Measurements from ENCODE around the gene CCR6. TPM values are rescaled to one million over a fixed set of nuclear protein-coding genes. Genes with fewer than 3 reads are reported as not detected.

CCR6 gene
- total RNA-seq, 2 donors from 2014 or later: 57.4 to 60.5 TPM

DNA sequence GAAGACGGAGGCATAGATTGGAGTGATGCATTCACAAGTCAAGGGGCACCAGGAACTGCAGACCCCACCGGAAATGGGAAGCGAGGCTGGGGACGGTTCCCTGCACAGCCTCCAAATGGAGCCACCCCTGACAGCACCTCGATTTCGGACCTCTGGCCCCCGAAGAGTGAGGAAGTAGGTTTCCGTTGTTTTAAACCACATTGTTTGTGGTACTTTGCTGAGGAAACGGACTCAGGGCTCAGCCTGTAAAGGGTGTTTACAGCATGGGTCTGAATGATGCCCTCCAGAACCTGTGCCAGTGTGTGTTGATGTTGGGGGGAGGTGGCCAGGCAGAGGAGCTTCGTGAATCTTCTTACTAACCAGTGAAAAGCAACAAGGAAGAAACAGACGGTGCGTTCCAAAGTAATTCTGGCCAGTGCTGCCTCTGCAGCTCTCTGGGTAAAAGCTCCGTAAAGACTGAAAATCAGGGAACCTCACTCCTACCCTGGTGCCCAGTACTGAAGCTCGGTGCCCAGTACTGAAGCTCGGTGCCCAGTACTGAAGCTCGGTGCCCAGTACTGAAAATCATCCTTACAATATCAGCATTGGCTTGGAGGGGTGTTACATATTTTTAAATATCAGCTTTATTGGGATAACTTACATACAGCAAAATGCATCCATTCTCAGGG, 30.1 kb upstream of the CCR6 start:
- ATAC-seq: no peak
- Mint-ChIP-seq H3K27me3 (no peaks in the 10 kb centered on the region), H3K36me3 (ENCODE audit: low read depth) (no peaks in the 10 kb centered on the region), H3K27ac (peak overlapping the region; percentile 100), H3K4me3 (peak overlapping the region; percentile 90), H3K4me1 (peaks cover 53% of the 10 kb centered on the region)
- no peaks in the 10 kb centered on the region for H3K9me3 ChIP-seq (ENCODE audit: control insufficient read depth, low read length, poor library complexity, severe bottlenecking)
- DNase-seq: no peak

DNA sequence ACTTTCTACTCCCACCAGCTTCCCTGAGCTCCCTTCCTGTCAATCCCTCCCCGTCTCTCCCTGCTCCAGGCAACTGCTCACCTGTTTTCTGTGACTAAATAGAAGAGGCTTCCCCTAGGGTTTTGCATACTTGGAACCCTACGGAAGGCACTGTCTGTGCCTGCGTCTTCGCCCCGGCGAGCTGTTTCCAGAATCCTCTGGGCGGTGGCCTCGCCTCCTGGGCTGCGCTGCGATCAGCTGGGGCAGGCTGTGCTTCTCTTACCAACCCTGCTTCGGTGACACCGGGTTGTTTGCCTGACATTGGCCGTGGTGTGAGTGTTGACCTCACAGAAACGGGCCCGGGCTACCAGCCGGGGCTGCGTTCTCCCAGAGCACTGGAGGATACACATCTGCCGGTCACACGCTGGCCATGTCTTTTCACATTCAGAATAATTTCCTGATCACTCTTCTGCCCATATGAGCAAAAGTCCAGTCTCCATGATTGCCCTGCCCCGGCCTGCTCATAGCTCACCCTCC, 29.4 kb upstream of the CCR6 start:
- peak overlapping the region; percentile 100 for H3K27ac Mint-ChIP-seq

DNA sequence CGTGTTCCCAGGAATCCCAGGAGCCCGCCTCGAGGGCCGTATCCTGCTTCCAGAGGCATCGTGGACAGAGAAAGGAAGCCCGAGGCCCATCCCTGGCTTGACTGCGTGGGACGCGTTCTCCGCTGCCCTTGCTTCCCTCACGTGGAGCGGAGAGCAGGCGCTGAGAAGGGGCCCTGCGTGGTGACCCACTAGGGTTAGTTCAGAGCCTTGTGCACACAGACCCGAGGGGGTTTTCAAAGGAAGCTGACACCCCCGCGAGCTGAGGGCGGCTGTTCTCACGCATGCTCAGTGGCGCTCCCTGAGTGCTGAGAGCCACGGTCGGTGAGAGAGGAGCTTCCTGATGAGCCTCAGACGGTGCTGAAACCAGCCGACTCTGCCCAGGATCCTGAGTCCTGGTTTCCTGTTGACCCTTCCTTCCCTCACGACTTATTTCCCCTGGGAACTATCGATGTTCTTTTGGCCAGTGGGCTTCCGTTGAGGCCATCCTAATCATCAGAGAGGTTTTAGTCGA, 28.9 kb upstream of the CCR6 start:
- H3K9me3 ChIP-seq (ENCODE audit: control insufficient read depth, low read length, poor library complexity, severe bottlenecking): no peaks in the 10 kb centered on the region
- Mint-ChIP-seq H3K27ac (peak overlapping the region; percentile 100), H3K4me1 (peaks cover 62% of the 10 kb centered on the region), H3K36me3 (ENCODE audit: low read depth) (no peaks in the 10 kb centered on the region), H3K4me3 (peak overlapping the region; percentile 90), H3K27me3 (no peaks in the 10 kb centered on the region)
- ATAC-seq (peak; percentile 59), DNase-seq (peak; percentile 72 to 86 (median 73))

More for the DNA sequence above, 29.4 kb upstream of the CCR6 start:
- no peak for ATAC-seq
- H3K4me3 Mint-ChIP-seq: peak overlapping the region; percentile 90
- H3K36me3 Mint-ChIP-seq (ENCODE audit: low read depth): no peaks in the 10 kb centered on the region
- no peaks in the 10 kb centered on the region for H3K27me3 Mint-ChIP-seq
- H3K9me3 ChIP-seq (ENCODE audit: control insufficient read depth, low read length, poor library complexity, severe bottlenecking): no peaks in the 10 kb centered on the region
- no peak for DNase-seq
- peaks cover 57% of the 10 kb centered on the region for H3K4me1 Mint-ChIP-seq

DNA sequence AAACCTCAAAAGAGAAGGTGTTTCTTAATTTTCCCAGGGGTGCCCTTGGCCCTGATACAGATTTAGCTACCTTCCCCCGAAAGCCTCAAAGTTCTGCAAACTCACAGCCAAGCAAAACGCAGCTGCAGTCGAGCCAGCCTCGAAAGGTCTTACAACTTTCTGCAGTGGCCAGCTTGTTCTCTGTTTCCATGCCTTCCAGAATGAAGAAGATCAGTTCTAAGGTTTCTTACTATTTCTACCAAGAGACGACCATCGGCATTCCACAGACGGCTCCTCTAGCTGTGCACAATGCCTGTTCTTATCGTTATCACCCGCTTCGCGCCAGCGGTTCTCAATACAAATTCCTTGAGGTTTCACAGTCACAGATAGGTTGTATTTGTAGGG, 28.5 kb upstream of the CCR6 start:
- ATAC-seq (no peak), DNase-seq (no peak)
- H3K9me3 ChIP-seq (ENCODE audit: control insufficient read depth, low read length, poor library complexity, severe bottlenecking): no peaks in the 10 kb centered on the region
- Mint-ChIP-seq H3K36me3 (ENCODE audit: low read depth) (no peaks in the 10 kb centered on the region), H3K4me3 (peak overlapping the region; percentile 90), H3K27me3 (no peaks in the 10 kb centered on the region), H3K4me1 (peaks cover 65% of the 10 kb centered on the region), H3K27ac (peak overlapping the region; percentile 100)

DNA sequence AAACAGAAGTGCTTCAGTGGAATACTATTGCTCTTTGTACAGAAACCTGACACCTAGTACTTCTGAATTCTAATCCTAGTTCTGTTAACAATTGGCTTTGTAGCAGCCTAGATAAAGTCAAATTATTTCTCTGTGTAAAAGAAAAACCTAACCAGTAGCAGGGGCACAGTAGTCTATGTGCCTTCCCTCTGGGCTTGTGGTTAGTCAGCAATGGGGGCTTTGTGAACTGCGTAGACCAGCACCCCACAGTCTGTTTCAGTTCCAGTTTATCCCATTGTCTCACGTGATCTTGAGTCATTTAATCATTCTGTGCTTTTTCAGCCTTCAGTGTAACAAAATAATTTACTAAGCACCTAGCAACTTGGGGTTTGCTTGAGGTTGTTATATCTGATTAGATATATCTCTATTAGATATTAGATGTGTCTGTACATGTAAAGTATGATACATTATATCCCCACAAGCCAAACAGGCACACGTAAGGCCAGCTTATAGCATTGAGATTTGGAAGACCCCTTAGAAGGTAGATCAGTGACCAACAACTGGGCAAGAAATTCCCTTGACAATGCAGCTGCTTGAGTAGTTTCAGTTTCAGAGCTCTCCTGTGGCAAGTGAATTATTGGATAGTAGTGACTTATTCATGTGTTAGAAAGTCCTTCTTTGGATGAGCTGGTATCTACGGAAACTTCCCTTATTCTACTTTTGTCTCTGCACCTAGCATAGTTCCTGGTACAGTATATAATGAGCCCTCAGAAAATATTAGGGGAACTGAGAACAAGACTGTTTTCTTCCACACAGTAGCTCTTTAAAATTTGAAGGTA, 27.9 kb upstream of the CCR6 start:
- H3K4me3 Mint-ChIP-seq: peak overlapping the region; percentile 90
- peak; percentile 24 for ATAC-seq
- DNase-seq: peak in 1 of 3 donors; percentile 44

DNA sequence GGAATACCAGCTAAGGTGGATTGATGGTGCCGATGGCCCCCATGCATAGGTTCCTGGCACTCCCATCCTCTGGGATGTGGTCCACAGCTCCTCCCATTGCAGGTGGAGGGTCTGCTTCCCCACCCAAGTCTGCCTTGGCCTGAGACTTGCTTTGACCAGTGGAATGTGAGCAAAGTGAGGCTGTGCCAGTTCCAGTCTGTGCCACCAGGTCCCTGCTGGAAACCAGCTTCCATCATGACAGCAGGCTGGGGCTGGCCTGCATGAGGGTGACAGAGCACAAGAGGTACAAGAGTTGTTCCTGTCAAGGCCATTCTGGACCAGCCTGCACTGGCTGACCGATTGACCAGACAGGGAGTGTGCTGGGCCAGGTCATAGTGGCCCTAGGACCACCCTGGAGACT, 27.0 kb upstream of the CCR6 start:
- no peaks in the 10 kb centered on the region for H3K36me3 Mint-ChIP-seq (ENCODE audit: low read depth)
- peaks cover 62% of the 10 kb centered on the region for H3K4me1 Mint-ChIP-seq
- ATAC-seq (no peak), DNase-seq (no peak)
- H3K9me3 ChIP-seq (ENCODE audit: control insufficient read depth, low read length, poor library complexity, severe bottlenecking): no peaks in the 10 kb centered on the region
- peak overlapping the region; percentile 100 for H3K27ac Mint-ChIP-seq
- no peaks in the 10 kb centered on the region for H3K27me3 Mint-ChIP-seq
- no peak overlapping the region for H3K4me3 Mint-ChIP-seq

More for the DNA sequence above, 27.9 kb upstream of the CCR6 start:
- no peaks in the 10 kb centered on the region for H3K27me3 Mint-ChIP-seq
- H3K4me1 Mint-ChIP-seq: peaks cover 66% of the 10 kb centered on the region
- no peaks in the 10 kb centered on the region for H3K9me3 ChIP-seq (ENCODE audit: control insufficient read depth, low read length, poor library complexity, severe bottlenecking)
- peak overlapping the region; percentile 100 for H3K27ac Mint-ChIP-seq
- H3K36me3 Mint-ChIP-seq (ENCODE audit: low read depth): no peaks in the 10 kb centered on the region

DNA sequence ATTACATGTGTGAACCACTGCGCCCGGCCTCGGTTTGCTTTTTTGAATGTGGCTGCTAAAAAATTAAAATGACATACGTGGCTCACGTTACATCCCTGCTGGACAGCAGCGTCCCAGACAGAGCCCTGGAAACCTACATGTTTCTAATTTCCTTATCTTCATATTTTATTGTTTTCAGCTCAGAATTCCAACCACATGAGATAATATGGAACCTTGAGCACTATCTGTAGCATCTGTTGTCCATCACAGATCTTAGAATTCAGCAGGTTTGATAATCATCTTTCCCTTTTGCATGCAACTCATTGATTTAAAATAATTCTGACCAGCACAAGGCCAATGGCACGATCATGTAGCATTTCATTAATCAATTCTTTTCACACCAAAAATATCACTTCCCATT, 25.9 kb upstream of the CCR6 start:
- DNase-seq (no peak), ATAC-seq (no peak)
- no peaks in the 10 kb centered on the region for H3K36me3 Mint-ChIP-seq (ENCODE audit: low read depth)
- H3K4me1 Mint-ChIP-seq: peaks cover 51% of the 10 kb centered on the region
- H3K27ac Mint-ChIP-seq: peak overlapping the region; percentile 95
- H3K27me3 Mint-ChIP-seq: no peaks in the 10 kb centered on the region
- peak overlapping the region; percentile 9 for H3K4me3 Mint-ChIP-seq
- no peaks in the 10 kb centered on the region for H3K9me3 ChIP-seq (ENCODE audit: control insufficient read depth, low read length, poor library complexity, severe bottlenecking)

DNA sequence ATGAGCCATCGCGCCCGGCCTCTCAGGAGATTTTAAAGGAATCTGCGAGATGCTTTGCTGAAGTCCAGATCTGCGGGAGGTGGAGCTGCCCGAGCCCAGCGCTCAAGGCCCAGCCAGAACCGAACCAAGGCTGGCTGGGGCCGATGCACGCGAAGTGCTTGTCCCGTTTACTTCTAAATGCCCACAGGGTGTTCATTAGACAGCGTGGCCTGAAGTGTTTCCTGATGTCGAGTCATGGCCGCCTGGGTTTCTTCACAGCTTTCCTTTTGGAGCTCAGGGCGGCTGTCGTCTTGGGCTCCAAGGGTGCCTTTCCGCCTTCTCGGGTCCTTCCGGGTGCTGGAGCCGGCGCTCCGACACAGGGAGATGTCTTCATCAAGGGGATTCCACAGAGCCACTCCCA, 25.1 kb upstream of the CCR6 start:
- H3K4me3 Mint-ChIP-seq: no peak overlapping the region
- ATAC-seq (no peak), DNase-seq (no peak)
- H3K4me1 Mint-ChIP-seq: peaks cover 46% of the 10 kb centered on the region
- H3K9me3 ChIP-seq (ENCODE audit: control insufficient read depth, low read length, poor library complexity, severe bottlenecking): no peaks in the 10 kb centered on the region
- no peaks in the 10 kb centered on the region for H3K27me3 Mint-ChIP-seq
- peak overlapping the region; percentile 95 for H3K27ac Mint-ChIP-seq
- no peaks in the 10 kb centered on the region for H3K36me3 Mint-ChIP-seq (ENCODE audit: low read depth)

DNA sequence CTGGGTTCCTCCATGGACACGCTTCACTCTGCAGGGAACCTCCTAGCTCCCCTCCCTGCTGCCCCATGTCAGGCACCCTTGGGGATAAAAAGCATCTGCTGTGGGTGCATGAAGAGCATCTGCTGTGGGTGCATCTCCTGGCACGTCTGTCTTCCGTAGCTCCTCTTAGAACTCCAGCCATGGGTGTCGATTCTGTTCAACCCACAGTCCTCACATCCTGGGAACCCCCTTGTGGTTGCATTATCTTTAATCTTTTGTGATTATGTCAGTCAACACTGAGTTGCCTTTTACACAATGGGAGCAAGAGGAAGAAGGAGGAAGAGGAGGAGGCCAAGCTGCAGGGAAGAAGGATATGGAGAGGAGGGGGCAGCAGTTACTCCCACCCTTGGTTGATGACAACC, 24.1 kb upstream of the CCR6 start:
- H3K4me3 Mint-ChIP-seq: peak overlapping the region; percentile 39
- peak; percentile 70 for ATAC-seq
- peaks cover 45% of the 10 kb centered on the region for H3K4me1 Mint-ChIP-seq
- DNase-seq: peak in 1 of 3 donors; percentile 40
- no peaks in the 10 kb centered on the region for H3K27me3 Mint-ChIP-seq
- H3K36me3 Mint-ChIP-seq (ENCODE audit: low read depth): no peaks in the 10 kb centered on the region
- peak overlapping the region; percentile 95 for H3K27ac Mint-ChIP-seq
- no peaks in the 10 kb centered on the region for H3K9me3 ChIP-seq (ENCODE audit: control insufficient read depth, low read length, poor library complexity, severe bottlenecking)

DNA sequence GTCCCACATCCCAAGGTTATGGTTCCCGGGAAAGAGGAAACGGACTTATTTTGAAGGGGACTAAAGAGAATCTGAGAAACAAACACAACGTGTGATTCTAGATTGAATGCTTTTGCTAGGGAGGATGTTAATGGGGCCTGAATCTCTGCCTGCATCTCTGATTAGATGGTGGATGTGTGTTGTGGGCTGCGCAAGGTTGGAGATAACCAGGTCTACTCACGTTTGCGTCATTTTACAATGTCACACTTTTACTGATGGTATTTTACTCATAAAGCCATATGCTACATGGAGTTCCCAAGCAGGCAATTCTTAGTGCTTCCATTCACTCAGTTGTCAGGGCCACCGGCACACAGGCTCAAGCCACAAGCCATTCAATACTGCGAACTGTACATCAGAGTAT, 23.2 kb upstream of the CCR6 start:
- no peaks in the 10 kb centered on the region for H3K27me3 Mint-ChIP-seq
- H3K27ac Mint-ChIP-seq: peak overlapping the region; percentile 95
- no peak overlapping the region for H3K4me3 Mint-ChIP-seq
- peaks cover 40% of the 10 kb centered on the region for H3K4me1 Mint-ChIP-seq
- ATAC-seq: no peak
- no peaks in the 10 kb centered on the region for H3K36me3 Mint-ChIP-seq (ENCODE audit: low read depth)
- no peak for DNase-seq
- no peaks in the 10 kb centered on the region for H3K9me3 ChIP-seq (ENCODE audit: control insufficient read depth, low read length, poor library complexity, severe bottlenecking)

DNA sequence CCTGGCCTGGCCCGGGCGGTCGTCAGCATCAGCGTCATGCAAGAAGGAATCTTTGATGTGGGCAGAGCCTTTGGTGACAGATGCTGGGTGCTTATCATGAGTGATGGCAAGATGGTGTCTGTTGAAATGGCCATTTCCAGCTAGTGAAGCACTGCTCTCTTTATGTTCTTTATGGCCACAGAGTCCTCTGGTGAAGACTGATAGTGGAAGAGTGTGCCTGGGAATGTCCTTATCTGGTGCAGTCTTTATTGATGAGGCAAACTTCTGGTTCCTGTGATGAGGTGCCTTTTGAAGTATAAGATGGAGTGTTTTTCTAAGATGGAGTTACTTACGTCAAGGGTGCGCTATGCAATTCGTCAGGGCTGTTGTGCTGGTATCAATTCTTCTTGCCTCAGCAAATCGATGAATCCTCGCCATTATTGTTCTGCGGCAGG, 22.6 kb upstream of the CCR6 start:
- Mint-ChIP-seq H3K4me1 (peaks cover 37% of the 10 kb centered on the region), H3K27ac (peak overlapping the region; percentile 95), H3K27me3 (no peaks in the 10 kb centered on the region), H3K36me3 (ENCODE audit: low read depth) (no peaks in the 10 kb centered on the region), H3K4me3 (no peak overlapping the region)
- H3K9me3 ChIP-seq (ENCODE audit: control insufficient read depth, low read length, poor library complexity, severe bottlenecking): no peaks in the 10 kb centered on the region
- no peak for ATAC-seq
- no peak for DNase-seq

DNA sequence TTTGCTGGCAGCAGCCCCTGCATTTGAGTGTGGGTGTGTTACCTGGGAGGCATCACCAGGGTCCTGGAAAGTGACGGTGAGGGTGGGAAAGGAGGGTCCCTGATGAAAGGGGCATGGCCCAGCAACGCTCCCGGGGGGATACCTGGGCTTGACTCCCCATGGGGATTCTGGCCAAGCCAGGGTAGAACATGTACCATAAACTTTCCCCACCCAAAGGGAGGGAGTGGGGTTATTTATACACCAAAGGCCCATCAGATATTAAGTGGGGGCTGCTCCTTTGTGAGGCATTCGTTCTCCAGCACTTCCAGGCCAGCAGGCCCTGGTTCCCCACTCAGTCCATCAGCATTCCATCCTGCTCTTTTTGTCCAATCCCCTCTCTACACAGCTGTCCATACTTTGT, 20.6 kb upstream of the CCR6 start:
- H3K9me3 ChIP-seq (ENCODE audit: control insufficient read depth, low read length, poor library complexity, severe bottlenecking): no peaks in the 10 kb centered on the region
- H3K36me3 Mint-ChIP-seq (ENCODE audit: low read depth): no peaks in the 10 kb centered on the region
- peaks cover 35% of the 10 kb centered on the region for H3K4me1 Mint-ChIP-seq
- H3K27ac Mint-ChIP-seq: peak overlapping the region; percentile 86
- DNase-seq (no peak), ATAC-seq (no peak)
- H3K27me3 Mint-ChIP-seq: no peaks in the 10 kb centered on the region
- no peak overlapping the region for H3K4me3 Mint-ChIP-seq
